NCI-H748 (cell line): Measurements from ENCODE around the gene ECHDC1.
"Not testable (repeated sequence)": the region's sequence is repeated elsewhere in the genome, so short reads cannot be mapped to it uniquely, and the experiment has no call there.

Experiments
- DNase-seq: peaks from one replicate; lab custom pipeline; 2025; ENCODE audit not compliant: unreplicated experiment; lab: John Stamatoyannopoulos, UW

The ECHDC1 gene

DNA sequence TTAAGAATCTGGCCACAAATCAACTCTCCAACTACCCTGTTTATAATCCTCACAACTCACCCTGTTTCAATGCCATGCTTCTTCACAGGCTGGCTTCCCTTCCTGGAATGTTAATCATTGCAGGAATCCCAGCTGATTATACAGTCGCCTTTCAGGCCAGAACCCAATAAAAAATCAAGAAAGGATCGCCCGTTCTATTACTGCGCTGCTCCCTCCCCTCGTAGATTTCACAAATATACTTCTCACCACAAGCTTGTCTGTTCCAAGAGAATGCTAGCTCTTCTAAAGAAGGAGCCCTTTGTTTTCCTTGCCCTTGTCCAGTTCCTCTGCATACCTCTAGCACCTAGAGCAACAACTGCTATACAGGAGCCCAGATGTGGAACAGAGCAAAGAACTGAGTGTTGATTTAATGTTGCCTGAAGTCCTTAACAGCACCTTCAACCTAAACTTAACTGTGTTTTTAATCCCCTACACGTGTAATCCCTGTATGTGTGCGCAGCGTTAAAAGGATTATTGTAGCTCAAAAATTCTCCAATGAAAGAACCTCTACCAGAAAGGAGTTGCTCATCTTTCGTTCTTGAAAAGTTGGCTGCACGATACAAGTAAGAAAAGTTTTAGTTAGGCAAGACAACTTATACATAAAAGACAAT lies 988 bp downstream of the ECHDC1 start:
- no peak for DNase-seq

DNA sequence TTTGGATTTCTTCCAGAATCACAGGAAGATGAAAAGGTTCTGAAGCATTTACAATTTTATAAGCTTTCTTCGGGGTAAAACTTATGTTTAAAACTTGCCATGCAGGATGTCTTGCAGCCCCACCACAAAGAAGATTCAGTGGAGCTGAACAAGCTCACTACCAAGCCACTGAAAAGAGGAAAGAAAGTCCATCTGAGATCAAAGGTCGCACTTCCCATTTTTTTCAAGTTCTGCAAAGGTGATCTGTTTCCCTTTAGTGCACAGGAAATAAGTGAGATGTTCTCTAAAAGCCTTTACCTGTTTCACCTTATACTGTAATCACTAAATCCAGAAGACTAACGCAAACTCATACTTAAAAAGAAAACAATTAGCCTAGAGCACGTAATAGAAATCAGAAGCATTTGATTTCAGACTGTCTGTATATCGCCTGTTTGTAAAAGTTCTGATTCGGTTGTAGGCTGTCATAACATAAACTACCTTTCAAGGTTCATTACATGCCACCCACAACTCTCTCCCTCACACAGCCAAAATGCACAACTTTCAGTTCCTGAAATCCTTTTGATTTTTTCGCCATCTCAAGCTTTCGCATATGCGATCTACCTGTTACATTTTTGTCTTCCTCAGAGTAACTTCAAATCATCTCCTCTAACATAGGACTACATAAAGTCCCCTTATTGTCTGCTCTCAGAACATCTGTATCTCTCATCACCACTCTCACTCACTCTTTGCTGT lies 1.8 kb downstream of the ECHDC1 start:
- no peak for DNase-seq

DNA sequence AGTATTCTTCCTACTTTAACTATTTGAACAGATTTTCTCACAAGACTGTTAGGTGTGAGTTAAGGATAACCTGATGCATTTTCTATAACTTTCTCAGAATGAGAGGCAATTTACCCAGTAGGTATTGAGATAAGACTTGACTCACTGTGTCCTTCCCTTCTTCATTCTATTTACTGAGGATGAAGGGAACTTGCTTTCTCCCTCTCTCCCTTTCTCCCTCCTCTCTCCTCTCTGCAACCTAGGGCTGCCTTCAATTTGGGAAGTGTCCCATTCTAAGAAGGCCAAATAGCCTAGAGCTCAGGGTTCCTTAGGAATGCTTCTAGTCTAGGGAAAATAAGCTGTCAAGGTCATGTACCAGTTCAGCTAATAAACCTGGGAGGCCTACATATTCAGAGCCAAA lies 3.2 kb downstream of the ECHDC1 start:
- DNase-seq, result no peak

DNA sequence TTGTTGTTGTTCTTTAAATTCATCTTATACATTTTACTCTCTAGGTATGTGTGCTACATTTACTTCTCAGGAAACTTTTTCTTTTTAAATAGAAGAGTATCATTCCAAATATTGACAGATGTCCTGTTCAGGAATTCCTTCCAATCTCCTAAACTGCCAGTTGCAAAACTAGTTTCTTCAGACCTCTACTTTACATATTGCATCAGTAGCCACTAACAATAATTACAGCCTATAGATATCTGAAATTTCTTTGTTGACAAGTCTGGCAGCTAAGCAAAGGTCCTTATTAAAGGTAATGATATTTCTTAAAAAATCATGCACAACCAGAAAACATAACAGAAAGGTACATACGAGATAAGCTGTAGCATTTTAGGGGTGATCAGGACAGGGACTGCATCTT lies 4.5 kb downstream of the ECHDC1 start:
- no peak for DNase-seq

DNA sequence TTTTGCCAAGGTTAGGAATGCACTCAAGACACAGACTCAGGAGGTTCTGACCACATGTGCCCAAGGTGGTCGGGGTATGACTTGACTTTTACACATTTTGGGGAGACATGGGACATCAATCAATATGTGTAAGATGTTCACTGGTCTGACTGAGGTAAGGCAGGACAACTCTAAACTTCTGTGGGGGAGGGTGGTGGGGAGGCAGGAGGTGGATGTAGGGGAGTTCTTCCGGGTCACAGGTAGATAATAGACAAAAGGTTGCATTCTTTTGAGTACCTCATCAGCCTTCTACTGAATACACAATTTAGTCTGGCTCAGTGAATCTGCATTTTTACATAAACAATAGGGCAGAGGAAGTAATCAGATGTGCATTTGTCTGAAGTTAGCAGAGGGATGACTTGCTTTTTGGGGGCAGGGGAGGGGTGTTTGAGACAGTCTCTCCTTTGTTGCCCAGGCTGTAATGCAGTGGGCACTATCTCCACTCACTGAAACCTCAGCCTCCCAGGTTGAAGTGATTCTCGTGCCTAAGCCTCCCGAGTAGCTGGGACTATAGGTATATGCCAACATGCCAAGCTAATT lies 10.9 kb downstream of the ECHDC1 start:
- DNase-seq, result no peak

DNA sequence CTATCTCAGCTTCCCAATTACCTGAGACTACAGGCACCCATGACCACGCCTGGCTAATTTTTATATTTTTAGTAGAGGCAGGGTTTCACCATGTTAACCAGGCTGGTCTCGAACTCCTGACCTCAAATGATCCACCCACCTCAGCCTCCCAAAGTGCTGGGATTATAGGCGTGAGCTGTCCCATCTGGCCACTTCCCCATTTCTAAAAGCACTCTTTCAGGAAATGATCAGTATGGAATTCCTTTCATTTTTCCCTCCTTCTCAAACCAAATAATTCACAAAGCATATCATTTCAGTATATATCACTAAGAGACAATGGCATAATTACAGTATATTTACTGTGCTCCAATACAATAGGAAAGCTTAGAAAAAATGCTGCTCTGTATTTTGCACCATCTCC lies 12.2 kb downstream of the ECHDC1 start:
- DNase-seq, result not testable (repeated sequence)

DNA sequence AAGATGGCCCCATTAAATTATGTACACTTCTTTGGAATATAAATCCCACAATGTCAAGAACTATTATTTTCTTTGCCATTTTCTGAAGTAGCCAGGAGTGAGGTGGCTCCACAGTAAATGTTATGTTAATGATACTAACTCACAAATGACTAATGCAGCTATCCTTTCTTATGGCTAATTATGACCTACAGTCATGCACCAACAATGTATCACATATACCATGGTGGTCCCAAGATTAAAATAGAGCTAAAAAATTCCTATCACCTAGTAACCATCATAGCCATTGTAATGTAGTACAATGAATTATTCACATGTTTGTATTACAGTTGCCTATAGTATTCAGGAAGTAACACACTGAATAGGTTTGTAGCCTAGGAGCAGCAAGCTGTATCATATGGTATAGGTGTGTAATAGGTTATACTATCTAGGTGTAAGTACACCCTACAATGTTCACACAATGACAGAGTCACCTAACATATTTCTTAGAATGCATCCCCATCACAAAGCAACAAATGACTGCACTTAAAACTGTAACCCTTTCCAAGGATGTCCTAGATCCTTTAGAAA lies 15.3 kb downstream of the ECHDC1 start:
- DNase-seq, result no peak

DNA sequence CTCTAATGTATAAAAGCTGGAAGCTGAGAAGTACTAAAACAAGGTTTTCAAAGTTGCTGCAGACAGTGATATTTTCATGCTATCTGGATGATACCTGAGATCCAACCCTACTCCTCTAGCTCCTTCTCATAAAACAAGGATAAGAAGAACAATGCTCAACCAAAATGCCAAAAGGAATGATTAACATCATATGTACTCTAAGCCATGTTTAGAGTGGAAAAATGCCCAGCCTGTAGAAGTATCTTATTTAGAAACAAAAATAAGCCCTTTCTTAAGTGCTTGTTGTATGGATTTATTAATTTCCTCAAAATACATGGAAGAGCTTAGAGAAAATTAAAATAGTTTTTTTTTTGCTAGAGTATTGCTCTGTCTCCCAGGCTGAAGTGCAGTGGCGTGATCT lies 23.7 kb downstream of the ECHDC1 start:
- no peak for DNase-seq

DNA sequence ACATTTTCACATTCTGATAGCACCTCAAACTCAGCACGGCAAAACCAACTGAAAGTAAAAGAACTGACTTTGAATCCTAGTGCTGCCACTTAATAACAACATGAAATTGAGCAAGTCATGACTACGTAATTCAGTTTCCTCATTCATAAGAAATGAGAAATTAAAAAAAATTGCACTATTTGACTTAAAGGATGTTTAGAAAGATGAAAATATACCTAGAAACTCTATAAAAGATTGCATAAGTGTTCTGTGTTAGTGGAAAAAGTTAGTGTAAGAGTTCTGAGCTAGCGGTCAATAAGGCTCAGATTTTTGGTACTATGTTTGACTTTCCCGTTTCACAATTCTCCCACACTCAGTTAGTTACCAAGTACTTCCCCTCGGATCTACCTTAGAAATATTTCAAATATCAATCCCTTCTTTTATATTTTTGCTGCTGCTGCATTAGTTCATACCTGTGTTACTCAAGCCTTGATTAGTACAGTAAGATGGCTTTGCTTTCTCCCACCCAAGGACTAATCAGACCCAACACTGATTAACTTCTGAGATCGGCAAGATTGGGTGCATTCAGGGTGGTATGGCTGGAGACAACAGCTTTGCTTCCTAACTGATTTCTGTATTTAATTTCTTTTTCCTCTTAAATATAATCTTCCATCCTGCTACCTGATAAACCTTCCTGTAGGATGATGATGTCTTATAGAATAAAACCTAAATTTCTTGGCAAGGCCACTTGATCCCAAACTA lies 25.9 kb downstream of the ECHDC1 start:
- DNase-seq, result no peak

DNA sequence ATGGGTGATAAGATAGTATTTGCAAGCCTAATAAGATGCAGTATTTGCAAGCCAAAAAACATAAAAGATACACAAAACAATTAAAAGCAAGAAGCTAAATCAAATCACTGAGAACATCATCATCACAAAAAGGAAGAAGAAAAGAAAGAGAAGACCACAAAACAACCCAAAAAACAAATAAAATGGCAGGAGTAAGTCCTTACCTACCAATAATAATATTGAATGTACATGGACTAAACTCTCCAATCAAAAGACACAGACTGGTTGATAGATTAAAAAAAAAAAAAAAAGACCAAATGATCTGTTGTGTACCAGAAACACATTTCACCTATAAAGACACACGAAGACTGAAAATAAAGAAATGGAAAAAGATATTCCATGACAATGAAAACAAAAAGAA lies 37.7 kb downstream of the ECHDC1 start:
- DNase-seq, result no peak

DNA sequence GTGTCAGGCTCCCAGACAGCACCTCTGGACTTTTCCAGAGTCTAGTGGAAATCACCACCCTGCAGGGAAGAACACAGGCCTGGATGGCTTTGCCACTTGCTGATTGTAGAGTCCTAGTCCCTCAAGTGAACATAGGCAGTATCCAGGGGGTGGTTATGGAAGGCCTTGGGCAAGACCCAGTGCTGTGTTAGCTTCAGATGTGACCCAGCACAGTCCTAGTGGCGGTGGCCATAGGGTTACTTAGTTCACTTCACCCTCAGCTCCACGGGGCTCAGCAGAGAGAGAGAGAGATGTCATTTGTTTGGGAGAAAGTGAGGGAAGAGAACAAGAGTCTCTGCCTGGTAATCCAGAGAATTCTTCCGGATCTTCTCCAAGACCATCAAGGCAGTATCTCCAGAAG lies 39.5 kb downstream of the ECHDC1 start:
- DNase-seq, result no peak

DNA sequence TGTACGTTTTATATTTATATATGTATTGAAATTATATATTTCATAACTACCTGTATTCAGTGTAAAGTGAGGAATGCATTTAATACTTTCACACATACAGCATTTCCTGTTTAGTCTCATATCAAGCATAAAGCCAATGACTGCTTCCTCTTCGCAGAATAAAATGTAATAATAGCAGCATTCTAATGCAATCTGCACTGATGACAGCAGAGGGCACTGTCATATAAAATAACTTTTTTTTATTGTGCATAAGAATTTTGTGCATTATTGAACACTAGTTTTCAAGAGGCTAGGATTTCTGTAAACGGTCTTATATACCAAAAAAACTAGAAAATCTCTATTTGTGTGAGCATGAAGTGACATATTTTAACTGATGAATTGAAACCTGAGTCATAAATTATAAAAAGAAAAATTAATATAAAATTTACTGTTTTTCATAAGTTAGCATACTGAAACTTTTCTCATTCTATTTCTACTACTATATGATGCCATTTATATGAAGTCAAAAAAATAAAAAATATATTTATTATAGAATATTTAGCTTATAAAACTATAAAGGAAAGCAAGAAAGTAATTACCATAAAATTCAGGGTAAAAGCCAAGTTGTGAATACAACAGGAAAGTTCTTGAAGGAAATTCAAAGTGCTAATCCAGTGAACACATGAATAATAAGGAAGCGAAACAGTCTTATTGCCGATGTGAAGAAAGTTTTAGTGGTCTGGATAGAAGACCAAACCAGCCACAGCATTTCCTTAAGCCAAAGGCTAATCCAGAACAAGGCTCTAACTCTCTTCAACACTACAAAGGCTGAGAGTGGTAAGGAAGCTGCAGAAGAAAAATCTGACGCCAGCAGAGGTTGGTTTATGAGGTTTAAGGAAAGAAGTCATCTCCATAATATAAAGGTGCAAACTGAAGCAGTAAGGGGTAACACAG lies 40.4 kb downstream of the ECHDC1 start:
- peak; percentile 40 for DNase-seq

DNA sequence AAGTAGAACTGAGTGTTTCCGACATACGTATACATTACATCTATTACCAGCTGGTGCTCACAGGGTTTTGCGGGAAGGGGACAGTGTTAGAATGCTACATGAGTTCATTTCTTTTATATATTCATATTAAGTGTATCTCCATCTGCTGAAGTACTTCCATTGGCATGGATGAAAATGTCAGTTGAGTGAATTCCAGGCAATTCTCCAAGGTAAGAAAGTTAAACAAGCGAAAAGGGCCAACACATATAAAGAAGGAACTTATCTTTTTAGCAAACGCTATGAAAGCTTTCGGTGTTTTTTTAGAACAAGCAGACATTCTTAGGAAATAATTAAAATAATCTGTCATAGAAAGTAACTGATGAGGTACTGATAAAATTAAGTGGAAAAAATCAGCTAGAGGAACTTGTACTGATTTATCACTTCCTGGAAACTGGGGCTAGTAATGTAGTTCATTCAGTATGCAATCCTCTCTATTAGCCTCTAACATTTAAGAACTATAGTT lies 42.2 kb downstream of the ECHDC1 start:
- no peak for DNase-seq

DNA sequence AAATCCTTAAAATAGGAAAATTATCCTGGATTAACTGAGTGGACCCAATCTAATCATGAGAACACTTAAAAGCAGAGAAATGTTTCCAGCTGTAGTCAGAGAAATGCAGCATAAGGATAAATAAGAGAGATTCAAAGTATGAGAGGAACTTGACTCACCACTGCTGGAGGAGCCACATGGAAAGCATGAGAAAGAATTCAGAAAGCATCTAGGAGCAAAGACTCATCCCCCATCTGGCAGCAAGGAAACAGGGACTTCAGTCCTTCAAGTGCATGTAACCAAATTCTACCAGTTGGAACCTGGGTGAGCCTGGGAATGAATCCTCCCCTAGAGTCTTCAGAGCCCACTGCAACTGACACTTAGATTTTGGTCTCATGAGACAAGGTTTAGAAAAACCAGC lies 43.0 kb downstream of the ECHDC1 start:
- no peak for DNase-seq

DNA sequence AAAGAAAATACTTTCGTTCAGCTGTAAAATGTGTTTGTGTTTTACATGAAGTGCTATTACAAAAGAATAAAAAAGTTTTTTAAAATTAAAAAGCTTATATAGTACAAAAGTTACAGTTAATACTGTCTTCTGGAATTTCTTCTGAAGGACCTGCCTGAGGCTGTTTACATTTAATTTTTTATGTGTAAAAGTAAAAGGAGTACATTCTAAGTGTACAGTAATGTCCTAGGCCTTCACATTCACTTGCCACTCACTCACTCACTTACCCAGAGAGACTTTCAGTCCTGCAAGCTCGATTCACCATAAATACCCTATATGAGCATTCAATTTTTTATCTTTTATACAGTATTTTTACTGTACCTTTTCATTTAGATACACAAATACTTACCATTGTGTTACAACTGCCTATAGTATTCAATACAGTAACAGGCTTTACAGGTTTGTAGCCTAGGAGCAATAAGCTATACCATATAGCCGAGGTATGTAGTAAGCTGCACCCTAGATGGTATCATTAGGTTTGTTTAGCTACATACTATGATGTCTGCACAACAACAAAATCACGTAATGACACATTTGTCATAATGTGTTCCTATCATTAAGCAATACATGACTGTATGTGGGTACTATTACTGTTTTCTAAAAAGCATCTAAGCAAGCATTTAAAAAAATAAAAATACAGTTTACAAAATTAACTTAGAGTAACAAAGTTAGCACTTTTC lies 43.7 kb downstream of the ECHDC1 start:
- DNase-seq, result no peak

DNA sequence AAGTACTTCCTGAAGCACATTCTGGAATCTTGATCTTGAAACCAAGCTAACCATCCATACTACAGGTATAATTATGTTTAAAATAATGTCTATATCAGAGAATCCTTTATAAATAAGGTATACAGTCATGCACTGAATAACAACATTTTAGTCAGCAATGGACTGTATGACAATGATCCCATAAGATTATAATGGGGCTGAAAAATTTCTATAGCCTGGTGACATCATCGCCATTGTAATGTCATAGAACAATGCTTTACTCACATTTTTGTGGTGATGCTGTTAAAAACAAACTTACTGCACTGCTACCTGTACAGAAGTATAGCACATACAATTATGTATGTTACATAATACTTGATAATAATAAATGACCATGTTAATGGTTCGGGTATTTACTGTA lies 44.9 kb downstream of the ECHDC1 start:
- DNase-seq, result no peak

DNA sequence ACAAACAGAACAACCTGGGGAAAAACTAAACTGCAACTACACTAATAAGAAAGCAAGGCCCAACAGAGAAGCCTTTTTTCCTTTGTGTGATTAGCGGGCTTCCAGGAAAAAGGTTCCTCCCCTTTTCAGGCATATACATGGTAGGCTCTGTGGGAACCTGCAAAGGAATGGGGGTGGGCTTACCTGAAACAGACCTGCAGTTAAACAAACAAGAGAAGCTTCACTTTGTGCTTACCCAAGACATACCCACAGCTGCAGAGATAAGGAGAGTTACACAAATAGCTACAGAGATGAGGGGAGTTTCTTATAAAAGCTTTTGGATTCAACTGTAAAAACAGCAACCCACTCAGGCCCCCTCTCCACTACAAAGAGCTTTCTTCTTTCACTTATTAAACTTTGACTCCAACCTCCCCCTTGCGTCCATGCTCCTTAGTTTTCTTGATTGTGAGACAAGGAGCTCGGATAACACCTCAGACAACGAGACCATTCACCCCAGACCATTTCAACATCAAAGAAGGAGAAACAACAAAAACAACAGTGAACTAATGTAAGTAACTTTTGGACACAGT lies 45.8 kb downstream of the ECHDC1 start:
- DNase-seq, result no peak

DNA sequence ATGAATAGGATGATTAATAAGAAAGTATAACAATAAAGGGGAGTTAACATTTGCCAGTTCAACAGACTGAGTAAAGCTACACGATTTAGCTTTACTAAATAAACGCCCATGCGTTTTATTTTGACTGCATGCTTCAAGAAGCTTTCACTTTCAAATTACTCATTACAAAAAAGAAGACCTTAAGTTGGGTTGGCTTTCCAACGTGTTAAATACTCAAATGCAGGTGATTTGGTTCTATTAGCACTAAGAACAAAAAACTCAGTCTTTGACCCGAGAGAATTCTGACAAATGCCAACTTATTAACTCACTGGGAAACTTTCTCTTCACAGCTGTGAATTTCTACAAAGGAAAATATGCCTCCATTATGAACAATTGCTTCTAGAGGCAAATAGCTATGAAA lies 51.9 kb downstream of the ECHDC1 start:
- no peak for DNase-seq
